HEK293T (cell line): ENCODE results near the gene LRRC7.

Experiments
- CTCF ChIA-PET: fragments of 350-600 bp; formaldehyde crosslinking; extraction: SDS; loops from one replicate; lab custom pipeline; 2021; ENCODE audit warnings: antibody characterized with exemption, inconsistent platforms; lab: Yijun Ruan, JAX
- POLR2A ChIA-PET: fragments of 350-600 bp; formaldehyde crosslinking; extraction: SDS; loops from one replicate; lab custom pipeline; 2020; ENCODE audit warnings: antibody characterized with exemption, inconsistent platforms; lab: Yijun Ruan, JAX
- DNase-seq: peaks from one replicate; pipeline ENCODE4 v3.0.0; 2012; ENCODE audit warnings: mixed read lengths; ENCODE audit errors: extremely low spot score
- ARNT ChIP-seq: fragments of 450-650 bp; IDR thresholded peaks from 2 replicates; pipeline ENCODE4 v1.6.1; 2017; ENCODE audit warnings: mild to moderate bottlenecking
- BHLHE40 ChIP-seq: fragments of 450-650 bp; IDR thresholded peaks from 2 replicates; pipeline ENCODE4 v1.6.1; 2016; ENCODE audit warnings: mild to moderate bottlenecking, moderate library complexity, borderline replicate concordance
- CTBP1 ChIP-seq: fragments of 450-650 bp; IDR thresholded peaks from 2 replicates; pipeline ENCODE4 v1.6.1; 2016; ENCODE audit warnings: borderline replicate concordance
- ELF4 ChIP-seq: fragments of 450-650 bp; IDR thresholded peaks from 2 replicates; pipeline ENCODE4 v1.6.1; 2017; ENCODE audit warnings: antibody characterized with exemption
- FOXA1 ChIP-seq: fragments of 450-650 bp; IDR thresholded peaks from 2 replicates; pipeline ENCODE4 v1.6.1; 2016; ENCODE audit warnings: mild to moderate bottlenecking
- FOXK2 ChIP-seq: fragments of 450-650 bp; IDR thresholded peaks from 2 replicates; pipeline ENCODE4 v1.6.1; 2016; ENCODE audit warnings: mild to moderate bottlenecking
- FOXM1 ChIP-seq: fragments of 450-650 bp; IDR thresholded peaks from 2 replicates; pipeline ENCODE4 v1.6.1; 2017; ENCODE audit warnings: mild to moderate bottlenecking, borderline replicate concordance
- HDGF ChIP-seq: fragments of 450-650 bp; IDR thresholded peaks from 2 replicates; pipeline ENCODE4 v1.6.1; 2017; ENCODE audit warnings: antibody characterized with exemption, borderline replicate concordance
- L3MBTL2 ChIP-seq: fragments of 450-650 bp; conservative IDR thresholded peaks from 2 replicates; pipeline ENCODE4 v1.6.1; 2016; ENCODE audit warnings: mild to moderate bottlenecking
- LEF1 ChIP-seq: fragments of 450-650 bp; IDR thresholded peaks from 2 replicates; pipeline ENCODE4 v1.6.1; 2017; ENCODE audit warnings: mild to moderate bottlenecking, borderline replicate concordance
- NFRKB ChIP-seq: fragments of 450-650 bp; IDR thresholded peaks from 2 replicates; pipeline ENCODE4 v1.6.1; 2016; ENCODE audit warnings: mild to moderate bottlenecking, moderate library complexity
- SP1 ChIP-seq: fragments of 450-650 bp; IDR thresholded peaks from 2 replicates; pipeline ENCODE4 v1.6.1; 2017
- SUZ12 ChIP-seq: fragments of 450-650 bp; IDR thresholded peaks from 2 replicates; pipeline ENCODE4 v1.6.1; 2016; ENCODE audit warnings: mild to moderate bottlenecking
- TARDBP ChIP-seq: fragments of 450-650 bp; IDR thresholded peaks from 2 replicates; pipeline ENCODE4 v1.6.1; 2016
- ZNF384 ChIP-seq: fragments of 450-650 bp; IDR thresholded peaks from 2 replicates; pipeline ENCODE4 v1.6.1; 2016
- TF ChIP-seq, protein P1 (sequence below): fragments of 450-650 bp; IDR thresholded peaks from 2 replicates; pipeline ENCODE4 v1.6.1; 2016

LRRC7 gene

DNA sequence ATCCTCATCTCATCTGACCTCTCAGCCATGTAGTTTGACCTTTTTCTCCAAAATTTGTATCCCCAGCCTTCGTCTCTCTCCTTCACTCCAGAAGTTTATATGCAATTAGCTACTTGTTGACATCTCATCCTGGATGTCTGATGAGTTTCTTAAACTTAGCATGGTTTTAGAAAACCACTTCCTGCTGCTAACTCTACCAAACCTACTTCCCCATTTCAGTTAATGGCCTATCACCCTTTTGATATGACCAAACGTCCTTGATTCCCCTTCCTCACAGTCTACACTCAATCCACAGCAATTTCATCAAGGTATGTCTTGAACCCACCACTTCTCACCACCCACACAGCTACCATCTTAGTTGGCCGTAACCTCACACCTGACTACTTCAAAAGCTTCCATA is 515.8 kb downstream of the LRRC7 start:
- TF ChIP-seq NFRKB (no peak), BHLHE40 (no peak), ZNF384 (no peak), SP1 (no peak), FOXA1 (no peak), SUZ12 (no peak), FOXM1 (no peak), CTBP1 (no peak), ARNT (no peak)
- TF ChIP-seq, protein P1, sequence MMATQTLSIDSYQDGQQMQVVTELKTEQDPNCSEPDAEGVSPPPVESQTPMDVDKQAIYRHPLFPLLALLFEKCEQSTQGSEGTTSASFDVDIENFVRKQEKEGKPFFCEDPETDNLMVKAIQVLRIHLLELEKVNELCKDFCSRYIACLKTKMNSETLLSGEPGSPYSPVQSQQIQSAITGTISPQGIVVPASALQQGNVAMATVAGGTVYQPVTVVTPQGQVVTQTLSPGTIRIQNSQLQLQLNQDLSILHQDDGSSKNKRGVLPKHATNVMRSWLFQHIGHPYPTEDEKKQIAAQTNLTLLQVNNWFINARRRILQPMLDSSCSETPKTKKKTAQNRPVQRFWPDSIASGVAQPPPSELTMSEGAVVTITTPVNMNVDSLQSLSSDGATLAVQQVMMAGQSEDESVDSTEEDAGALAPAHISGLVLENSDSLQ = no peak
- ChIA-PET POLR2A (no interaction called here), CTCF (no interaction called here)
- DNase-seq = no peak

DNA sequence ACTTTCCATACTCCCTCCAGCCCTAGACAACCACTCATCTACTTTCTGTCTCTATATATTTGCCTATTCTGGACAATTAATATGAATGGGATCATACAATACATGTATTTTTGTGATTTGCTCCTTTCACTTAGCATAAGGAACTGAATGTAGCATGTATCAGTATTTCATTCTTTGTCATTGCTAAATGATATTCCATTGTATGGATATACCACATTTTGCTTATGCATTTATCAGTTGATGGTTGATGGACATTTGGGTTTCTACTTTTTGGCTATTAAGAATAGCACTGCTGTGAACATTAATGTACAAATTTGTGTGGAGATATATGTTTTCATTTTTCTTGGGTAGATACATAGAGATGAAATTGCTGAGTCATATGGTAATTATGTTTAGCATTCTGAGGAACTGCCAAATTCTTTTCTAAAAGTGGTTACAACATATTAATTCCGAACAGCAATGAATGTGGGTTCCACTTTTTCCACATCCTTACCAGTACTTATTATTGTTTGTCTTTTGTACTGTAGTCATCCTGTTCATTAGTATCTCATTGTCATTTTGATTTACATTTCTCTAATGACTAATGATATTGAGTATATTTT is 516.7 kb downstream of the LRRC7 start:
- no peak for DNase-seq
- ChIA-PET CTCF (no interaction called here), POLR2A (no interaction called here)
- TF ChIP-seq ZNF384 (no peak), HDGF (no peak)

DNA sequence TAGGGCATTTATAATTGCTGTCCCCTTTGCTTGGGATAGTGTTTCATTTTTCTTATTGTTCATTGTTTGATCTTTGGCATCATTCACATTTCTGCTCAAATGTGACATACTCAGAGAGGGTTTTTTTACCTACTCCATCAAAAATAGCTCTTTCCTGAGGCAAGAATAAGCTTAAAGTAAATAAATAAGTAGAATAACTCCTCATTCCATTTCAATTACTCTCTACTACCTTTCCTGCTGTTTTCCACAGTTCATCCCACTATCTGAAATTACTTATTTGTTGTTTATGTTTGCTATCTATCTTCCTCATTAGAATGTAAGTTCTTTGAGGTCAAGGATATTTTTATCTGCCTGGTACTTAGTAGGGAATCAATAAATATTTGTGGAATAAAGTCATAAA is 517.8 kb downstream of the LRRC7 start:
- DNase-seq = no peak
- CTCF ChIA-PET = no interaction called here
- POLR2A ChIA-PET = no interaction called here
- TF ChIP-seq CTBP1 (no peak), FOXK2 (no peak), FOXA1 (no peak), ELF4 (no peak)
- TF ChIP-seq, protein P1 = peak; percentile 19; the same call in 1 of the 2 replicates

DNA sequence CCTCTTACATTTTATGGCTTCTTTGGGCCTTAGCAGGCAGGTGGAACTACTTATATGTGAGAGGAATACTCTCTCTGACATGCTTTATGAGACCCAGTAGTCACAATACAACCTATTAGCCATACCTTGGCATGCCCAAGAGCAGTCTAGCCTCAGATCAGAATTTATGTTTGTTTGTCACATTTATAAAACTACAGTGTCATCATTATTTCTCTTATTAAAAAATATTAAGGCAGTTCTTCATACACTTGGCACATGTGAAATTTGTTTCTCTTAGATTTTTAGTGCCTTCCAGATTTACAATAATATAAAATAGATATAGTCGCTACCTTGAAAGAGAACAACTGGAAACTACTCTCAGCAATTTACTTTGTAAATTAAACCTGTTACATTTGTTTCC is 519.2 kb downstream of the LRRC7 start:
- TF ChIP-seq HDGF (no peak), ARNT (no peak), ZNF384 (no peak), LEF1 (no peak), L3MBTL2 (no peak), SUZ12 (no peak), TARDBP (no peak), NFRKB (no peak), BHLHE40 (no peak), FOXM1 (no peak), FOXA1 (no peak), CTBP1 (no peak), ELF4 (no peak)
- TF ChIP-seq, protein P1 = no peak
- ChIA-PET CTCF (no interaction called here), POLR2A (no interaction called here)
- DNase-seq = no peak

DNA sequence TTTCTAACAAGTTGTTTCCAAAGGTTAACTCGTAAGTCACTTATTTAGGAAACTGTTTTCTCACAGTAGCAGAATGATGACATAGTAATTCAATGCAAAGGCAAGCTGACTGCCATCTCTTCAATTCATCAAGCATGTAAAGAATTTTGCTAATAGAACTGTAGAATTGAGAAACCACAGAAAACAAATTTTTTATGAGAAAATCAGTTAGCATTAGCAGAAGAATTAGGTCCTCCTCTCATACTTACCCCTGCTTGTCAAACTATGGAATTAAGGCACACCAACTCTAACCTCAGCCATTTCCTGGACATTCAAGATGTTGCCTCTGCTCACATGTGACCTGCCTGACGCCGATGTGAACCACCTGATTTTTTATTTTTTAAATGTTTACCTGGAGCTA is 522.4 kb downstream of the LRRC7 start:
- TF ChIP-seq HDGF (no peak), FOXA1 (no peak), ARNT (no peak), ZNF384 (no peak), FOXM1 (no peak), SUZ12 (no peak), LEF1 (no peak), BHLHE40 (no peak), CTBP1 (no peak), SP1 (no peak), ELF4 (no peak), L3MBTL2 (no peak), FOXK2 (no peak)
- TF ChIP-seq, protein P1 = no peak
- ChIA-PET POLR2A (no interaction called here), CTCF (no interaction called here)
- DNase-seq = no peak

DNA sequence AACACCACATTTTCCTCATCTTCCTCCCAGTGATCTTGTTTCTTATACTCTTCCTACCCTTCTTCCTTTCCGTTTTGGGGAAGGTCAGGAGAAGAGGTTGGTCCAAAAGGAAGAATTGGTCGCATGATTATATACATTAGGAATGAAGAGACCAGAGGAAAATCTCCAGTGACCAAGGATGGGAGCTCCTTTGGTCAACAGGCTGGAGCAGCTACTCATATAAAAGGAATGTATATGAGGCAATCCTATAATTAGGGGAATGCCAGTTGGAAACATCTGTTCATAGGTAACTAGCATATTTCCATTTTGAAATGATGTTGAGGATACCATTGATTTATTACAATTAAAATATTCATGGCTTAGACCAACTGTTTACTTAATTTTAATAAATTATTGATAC is 523.2 kb downstream of the LRRC7 start:
- DNase-seq = no peak
- POLR2A ChIA-PET = no interaction called here
- no peak for TF ChIP-seq NFRKB
- no peak for TF ChIP-seq ELF4
- TF ChIP-seq FOXA1 = no peak
- no peak for TF ChIP-seq ARNT
- TF ChIP-seq HDGF = no peak
- no peak for TF ChIP-seq FOXK2
- CTCF ChIA-PET = interaction anchor here (0.6 kb wide), 1 partner anchor 437 kb away, joined by 3 read pairs; no protein-coding TSS in a partner anchor
